ENCODE measurements around the gene PAIP1.
"Not testable (repeated sequence)": the region's sequence is repeated elsewhere in the genome, so short reads cannot be mapped to it uniquely, and the experiment has no call there.

PAIP1 gene

DNA sequence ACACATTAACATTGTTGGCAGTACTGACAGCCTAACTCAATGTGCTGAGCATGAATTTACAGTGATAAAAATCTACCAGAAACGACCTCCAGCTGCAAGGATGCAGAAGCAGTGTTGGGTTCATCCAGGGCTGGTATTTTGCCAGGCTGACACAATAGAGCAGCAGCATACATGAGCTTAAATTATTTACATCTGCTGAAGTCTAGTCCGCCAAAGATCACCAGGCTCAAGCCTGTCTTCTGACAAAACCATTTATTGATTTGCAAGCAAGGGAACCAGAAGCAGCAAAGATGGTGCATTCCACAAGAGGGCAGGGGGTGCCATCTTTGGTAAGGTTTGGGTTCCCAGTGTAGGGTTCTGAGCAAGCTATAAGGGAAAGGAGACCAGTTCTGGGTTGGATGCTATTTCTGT lies 33.2 kb downstream of the PAIP1 start:
- DNase-seq (ENCODE audit: low read depth in 3 of 3, low spot score in 1 of 3): no peak

DNA sequence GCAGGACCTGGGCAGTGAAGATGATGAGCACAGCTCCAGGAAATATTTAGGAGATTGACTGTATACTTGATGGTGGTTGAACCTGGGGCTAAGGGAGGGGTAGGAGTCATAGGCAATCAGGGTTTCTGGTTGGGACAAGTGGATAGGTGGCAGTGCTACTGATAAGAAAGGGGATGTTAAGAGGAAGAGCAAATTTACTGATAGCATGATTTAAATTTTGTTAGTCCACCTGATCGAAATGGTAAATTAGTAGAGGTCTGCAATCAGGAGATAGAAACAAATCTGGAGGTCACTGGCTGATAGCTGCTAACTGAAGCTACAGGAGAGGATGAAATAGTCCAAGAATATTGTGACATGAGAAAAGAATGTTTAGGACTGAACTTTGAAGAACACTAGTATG lies 36.3 kb downstream of the PAIP1 start:
- no peak for DNase-seq (ENCODE audit: low read depth in 3 of 3, low spot score in 1 of 3)

DNA sequence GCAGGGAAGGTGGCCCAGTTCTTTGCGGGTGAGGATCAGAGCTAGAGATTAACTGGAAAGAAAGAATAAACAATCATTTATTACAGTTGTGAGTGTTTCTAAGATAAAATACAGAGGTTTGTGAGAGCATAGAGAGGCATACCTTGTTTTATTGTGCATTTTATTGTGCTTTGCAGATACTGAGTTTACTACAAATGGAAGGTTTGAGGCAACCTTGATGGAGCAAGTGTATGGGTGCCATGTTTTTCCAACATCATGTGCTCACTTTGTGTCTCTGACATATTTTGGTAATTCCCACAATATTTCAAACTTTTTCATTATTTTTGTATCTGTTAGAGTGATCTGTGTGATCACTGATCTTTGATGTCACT lies 41.2 kb downstream of the PAIP1 start:
- no peak for DNase-seq (ENCODE audit: low read depth in 3 of 3, low spot score in 1 of 3)

DNA sequence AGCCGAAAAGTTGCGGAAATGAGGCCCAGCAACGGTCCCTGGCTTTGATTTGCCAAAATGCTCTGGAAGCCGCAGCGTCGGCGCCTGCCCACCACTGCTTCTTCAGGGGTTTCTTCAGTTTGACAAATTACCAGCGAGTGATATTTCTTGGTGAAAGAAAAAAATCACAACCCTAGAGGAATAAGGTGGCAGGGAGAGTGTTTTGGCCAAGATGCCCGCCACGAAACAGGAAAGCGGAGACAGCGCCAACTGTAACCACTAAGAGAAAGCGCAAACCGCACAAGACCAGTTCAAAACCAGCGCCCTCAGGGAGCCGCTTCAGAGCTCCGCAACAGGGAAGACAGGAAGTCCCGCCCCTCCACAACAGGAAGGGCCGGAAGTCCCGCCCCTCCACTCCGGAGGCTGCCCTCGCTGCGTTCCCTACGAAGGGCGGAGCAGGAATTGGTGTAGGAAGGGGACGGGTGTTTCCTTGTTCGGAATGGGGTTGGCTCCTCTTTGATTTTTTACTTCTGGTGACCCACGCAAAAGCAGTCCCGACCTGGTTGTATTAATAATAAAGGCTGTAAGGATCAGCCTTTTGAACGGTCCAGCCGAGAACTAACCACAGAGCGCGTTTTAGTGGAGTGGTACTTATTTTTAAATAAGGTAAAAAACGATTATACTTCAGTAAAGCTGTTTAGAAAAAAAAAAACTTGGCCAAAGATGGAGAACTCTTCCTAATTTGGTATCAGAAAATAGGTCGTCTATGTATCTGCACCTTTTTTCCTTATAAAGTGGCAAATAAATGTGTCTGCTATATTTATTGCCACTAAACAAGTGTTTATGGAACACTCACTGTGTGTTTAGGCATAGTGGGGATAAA lies 41.8 kb downstream of the PAIP1 start, which contains the start of gene C5orf34:
C5orf34 (minus strand) TSS at position 333 of the 862 bp plus-strand sequence. CDS start 5,809 bp downstream, outside the sequence.
- DNase-seq (ENCODE audit: low read depth in 3 of 3, low spot score in 1 of 3): peak; percentile 85 to 96 (median 87)

DNA sequence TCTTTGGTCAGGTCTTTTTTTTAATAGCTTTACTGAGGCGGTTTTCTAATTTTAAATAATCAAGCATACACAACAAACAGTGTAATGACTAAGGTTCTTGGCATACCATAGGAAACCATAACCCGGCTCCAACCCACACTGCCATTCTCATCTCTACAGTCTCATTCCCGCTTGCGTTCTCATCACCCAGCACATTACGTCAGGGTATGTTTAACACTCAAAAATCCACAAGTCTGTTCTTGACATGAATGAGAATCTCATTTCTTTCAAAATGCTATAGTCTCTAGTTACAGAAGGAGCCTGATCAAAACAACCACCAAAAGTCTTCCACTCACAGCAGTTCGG lies 42.4 kb downstream of the PAIP1 start:
- DNase-seq (ENCODE audit: low read depth in 3 of 3, low spot score in 1 of 3): peak in 1 of 3 donors; percentile 10

DNA sequence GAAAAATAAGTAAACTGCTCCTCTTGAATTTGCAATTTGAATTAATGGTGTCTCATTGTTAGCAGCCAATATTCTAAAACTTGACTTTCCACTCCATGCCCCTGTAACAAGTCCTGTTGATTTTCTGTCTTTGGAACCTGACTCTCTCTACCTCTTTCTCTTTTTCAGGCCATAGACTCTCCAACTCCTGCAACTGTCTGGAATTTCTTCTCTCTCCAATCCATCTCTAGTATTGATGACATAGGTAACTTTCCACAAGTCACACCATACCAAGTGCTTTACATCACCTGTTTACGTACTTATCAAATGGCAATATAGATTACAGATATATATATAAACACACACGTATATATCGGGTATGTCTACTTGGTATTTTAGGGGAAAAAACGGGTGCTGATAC lies 42.9 kb downstream of the PAIP1 start:
- no peak for DNase-seq (ENCODE audit: low read depth in 3 of 3, low spot score in 1 of 3)

DNA sequence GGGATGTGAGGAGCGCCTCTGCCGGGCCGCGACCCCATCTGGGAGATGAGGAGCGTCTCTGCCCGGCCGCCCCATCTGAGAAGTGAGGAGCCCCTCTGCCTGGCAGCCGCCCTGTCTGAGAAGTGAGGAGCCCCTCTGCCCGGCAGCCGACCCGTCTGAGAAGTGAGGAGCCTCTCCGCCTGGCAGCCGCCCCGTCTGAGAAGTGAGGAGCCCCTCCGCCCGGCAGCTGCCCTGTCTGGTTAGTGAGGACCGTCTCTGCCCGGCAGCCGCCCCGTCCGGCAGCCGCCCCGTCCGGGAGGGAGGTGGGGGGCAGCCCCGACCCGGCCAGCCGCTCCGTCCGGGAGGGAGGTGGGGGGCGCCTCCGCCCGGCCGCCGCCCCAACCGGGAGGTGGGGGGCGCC lies 45.8 kb downstream of the PAIP1 start:
- DNase-seq (ENCODE audit: low read depth in 3 of 3, low spot score in 1 of 3): not testable (repeated sequence)

DNA sequence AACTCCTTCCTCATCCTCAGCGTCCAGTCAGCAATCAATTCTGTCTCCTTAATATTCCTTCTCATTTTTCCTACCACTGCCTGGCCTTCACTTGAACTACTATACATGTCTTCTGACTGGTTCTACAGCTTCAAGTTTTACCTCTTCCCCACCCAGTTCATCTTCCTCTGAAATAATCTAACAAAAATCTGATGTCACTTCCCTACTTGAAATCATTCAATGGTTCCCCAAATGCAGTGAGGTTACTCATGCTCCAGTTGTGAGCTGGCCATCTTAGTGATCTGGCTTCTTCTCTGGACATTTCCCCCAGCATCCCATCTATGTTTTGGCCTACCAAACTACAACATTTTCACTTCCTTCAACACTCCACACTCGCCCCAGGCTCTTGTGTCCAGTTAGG lies 58.3 kb downstream of the PAIP1 start:
- DNase-seq (ENCODE audit: low read depth in 3 of 3, low spot score in 1 of 3): no peak

DNA sequence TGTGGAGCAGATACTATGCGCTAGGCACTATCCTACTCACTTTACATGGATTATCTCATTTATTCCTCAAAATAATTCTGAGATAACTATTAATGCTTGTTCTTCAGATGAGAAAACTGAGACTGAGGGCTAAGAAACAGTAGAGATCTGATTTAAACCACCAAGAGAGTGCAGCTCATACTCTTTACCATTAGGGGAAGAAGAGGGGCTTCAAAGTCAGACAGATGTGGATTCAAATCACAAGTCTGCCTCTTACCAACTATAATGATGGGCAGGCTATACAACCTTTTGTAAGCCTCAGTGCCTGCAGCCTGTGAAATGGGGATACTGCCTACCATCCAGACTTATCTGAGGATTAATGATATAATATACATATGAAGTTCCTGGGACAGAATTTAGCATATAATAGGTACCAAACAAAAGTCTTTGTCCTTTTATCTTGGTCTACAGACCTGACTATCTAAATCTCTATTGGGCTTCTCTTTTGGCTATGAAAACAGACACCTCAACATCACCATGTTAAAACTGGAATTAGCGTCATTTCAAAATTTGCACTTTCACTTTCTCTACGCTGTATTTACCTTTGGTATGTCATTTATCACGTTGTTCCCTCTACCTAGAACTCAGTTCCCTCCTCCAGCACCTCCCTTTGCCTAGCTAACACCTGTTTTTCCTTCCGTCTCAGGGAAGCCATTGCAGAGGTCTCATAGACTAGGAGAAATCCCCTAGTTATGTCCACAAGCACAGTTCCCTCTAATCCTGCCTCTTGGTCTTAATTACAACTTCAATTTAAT lies 59.4 kb downstream of the PAIP1 start:
- DNase-seq (ENCODE audit: low read depth in 3 of 3, low spot score in 1 of 3): no peak

DNA sequence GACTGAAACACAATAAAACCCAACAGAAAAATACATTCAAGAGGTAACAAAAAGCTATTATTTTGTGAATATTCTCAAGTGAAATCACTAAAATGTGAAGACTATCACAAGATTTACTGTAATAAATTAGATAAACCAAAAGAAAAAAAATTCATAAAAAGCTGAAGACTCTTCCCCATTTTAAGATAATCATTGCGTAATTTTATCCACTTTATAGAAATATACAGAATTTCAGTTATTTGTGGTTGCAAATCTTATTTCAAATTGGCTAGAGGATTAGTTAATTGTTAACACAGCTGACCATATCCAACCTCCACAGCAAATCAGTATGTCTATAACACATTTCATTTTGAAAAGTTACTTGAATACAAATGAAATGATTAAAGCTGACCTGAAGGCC lies 65.6 kb downstream of the PAIP1 start:
- no peak for DNase-seq (ENCODE audit: low read depth in 3 of 3, low spot score in 1 of 3)

DNA sequence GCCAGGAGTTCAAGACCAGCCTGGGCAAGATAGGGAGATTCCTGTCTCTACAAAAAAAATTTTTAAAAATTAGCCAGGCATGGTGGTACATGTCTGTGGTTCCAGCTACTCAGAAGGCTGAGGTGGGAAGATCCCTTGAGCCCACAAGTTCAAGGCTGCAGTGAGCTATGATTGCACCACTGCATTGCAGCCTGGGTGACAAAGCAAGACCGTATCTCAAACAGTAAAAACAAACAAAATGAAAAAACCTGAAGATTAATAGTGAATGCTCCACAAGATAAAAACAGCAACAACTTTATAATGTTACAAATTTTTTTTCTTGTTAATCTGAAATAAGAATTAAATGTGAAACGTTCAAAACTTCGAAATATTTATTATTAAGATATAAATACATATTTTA lies 70.5 kb downstream of the PAIP1 start:
- DNase-seq (ENCODE audit: low read depth in 3 of 3, low spot score in 1 of 3): no peak

DNA sequence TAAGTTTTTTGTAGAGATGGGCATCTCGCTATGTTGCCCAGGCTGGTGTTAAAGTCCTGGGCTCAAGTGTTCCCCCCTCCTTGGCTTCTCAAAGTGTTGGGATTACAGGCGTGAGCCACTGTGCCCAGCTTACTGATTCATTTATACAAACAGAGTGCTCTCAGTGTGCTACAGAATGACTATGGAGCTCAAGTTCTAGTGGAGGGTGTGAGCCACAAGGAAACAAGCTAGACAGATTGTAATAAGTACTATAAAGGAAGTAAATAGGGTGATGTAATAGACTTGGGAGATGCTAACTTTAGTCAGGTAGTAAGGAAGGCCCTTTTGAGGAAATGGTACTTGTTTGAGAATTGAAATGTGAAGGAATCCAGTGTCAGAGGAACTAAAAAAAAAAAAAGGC lies 71.5 kb downstream of the PAIP1 start:
- no peak for DNase-seq (ENCODE audit: low read depth in 3 of 3, low spot score in 1 of 3)

DNA sequence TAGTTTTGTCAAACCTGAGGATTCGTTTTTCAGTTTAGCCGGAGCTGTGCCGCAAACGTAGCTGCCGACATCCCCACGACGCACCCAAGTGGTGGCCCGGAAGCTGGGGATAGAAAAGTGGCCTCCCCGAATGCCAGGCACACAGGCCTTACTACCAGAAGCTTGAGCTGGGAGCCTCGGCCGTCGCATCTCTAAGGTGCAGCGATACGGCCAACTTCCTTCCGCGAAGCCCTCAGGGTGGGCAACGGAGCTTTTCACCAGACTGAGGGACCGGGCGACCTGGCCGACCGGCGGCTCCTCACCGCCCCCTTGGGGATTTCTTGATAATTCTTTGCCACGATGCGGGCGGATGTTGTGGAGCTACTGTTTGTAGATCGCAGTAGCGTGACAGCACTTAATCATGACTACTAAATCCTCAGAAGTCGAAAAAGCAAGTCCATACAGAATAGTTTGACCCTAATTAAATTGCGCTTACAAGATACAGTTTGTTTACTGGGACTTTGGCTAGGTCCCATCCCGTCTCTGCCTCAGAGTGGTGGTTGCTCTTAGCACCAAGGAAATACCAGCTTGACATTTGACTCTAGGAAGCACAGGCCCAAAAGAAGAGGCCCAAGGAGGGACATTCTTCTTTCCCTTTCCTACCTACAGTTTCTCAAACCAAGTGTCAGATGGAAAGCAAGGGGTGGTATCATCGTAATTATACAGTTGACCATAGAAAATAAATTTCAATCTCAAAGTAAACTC lies 72.6 kb downstream of the PAIP1 start:
- DNase-seq (ENCODE audit: low read depth in 3 of 3, low spot score in 1 of 3): peak; percentile 57 to 72 (median 67)

DNA sequence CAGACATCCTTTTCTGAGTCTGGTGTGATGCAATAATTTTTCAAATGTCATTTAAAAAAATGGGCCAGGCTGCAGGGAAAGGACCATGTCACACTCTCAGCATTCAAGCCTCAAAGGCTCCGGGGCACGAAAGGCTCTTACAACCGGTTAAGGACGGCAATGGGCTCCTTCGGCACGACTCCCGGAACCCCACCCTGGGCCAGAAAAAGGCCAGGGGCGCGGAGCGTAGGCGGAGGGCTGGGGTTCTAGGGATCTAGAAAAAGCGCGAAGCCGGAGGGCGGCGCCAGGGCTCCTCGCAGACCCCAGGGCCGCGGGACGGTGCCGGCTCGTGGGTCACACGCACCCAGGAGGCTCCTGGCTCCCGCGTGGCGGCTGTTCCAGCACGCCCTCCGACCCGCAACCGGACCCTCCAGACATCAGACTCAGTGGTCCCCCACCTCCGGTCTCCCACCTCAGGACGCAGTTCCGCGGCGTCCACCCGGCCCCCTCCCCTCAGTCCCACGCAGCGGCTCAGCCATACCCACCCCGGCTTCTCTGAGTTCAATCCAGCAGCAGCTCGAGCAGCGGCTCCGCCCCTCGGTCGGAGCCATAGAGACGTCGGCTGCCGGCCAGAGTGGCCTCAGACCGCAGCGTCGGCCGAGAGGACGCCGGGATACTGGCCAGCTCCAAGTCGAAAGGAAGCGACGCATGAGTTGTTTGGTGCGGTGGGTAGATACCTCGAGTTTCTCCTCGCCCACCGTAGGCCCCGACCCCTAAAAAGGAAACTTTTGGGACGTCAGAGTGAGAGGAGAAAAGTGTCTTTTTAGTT lies 73.4 kb downstream of the PAIP1 start, which contains the start of gene TMEM267:
TMEM267 (minus strand) TSS at position 568 of the 808 bp plus-strand sequence. CDS start 29,896 bp downstream, outside the sequence.
- DNase-seq (ENCODE audit: low read depth in 3 of 3, low spot score in 1 of 3): peak; percentile 59 to 74 (median 69)

DNA sequence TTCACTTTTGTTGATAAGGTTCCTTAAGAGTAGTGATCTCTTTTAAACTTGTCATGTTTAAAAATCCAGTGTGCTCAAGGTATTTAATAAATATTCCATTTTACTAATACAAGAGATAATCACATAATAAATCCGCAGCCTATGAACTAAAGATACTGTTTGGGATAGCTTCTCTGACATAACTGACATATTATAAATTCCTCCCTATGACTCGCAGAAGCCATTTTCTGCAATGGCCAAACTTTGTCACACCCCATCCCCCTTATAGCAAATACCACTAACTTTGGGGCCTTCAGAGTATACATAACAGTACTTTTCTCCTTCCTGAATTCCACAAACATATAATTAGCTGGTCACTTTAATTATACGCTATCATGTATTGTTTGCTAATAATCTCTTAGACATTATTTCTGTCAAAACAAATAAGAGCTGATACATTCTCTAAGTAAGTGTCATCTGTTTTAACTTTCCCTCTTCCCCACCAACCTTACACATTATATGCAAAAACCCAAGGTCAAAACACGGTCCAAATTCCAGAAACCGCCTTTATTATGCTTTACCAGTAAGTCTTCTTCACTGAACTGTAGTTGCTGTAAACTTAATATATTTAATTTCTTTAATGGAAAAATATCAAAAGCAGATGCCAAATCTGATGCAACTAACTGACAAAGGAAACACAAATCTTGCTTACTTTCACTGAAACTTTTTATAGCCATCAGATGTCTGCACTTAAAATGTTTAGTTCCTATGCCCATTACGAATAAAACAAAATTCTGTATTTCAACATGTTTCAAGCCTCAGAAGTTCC lies 74.2 kb downstream of the PAIP1 start:
- no peak for DNase-seq (ENCODE audit: low read depth in 3 of 3, low spot score in 1 of 3)

All from stimulated activated CD4-positive, alpha-beta T cell treated with anti-CD3 and anti-CD28 coated beads, TNF-alpha, amount 100 ng/mL, for 1 hour (primary cell).